HG02759 (cell line): ENCODE measurements around the gene KLF6.

Experiments
- ATAC-seq: cut with Tn5 transposase; IDR thresholded peaks from one replicate; pipeline ENCODE4 v1.9.1; 2021; ENCODE audit warnings: mild to moderate bottlenecking, moderate library complexity; ENCODE audit not compliant: unreplicated experiment

The KLF6 gene

DNA sequence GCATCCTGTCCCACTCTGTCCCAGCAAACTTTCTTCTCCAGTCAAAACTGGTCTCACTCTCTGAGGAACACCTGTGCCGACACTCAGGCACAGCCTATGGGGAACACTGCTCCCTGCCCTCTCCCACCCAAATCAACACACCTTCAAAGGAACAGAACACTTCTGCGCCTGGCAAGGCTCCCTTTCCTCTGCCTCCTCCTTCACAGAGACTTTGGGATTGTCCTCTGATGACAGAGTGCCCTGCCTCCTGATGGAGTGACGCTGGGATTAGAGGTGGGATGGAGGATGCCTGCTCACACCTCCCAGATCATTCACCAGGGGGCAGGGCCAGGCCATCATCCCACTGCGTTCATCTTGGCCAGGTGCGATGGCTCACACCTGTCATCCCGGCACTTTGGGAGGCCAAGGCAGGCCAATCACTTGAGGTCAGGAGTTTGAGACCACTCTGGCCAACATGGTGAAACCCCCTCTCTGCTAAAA, 26.5 kb downstream of the KLF6 start:
- ATAC-seq = no peak

DNA sequence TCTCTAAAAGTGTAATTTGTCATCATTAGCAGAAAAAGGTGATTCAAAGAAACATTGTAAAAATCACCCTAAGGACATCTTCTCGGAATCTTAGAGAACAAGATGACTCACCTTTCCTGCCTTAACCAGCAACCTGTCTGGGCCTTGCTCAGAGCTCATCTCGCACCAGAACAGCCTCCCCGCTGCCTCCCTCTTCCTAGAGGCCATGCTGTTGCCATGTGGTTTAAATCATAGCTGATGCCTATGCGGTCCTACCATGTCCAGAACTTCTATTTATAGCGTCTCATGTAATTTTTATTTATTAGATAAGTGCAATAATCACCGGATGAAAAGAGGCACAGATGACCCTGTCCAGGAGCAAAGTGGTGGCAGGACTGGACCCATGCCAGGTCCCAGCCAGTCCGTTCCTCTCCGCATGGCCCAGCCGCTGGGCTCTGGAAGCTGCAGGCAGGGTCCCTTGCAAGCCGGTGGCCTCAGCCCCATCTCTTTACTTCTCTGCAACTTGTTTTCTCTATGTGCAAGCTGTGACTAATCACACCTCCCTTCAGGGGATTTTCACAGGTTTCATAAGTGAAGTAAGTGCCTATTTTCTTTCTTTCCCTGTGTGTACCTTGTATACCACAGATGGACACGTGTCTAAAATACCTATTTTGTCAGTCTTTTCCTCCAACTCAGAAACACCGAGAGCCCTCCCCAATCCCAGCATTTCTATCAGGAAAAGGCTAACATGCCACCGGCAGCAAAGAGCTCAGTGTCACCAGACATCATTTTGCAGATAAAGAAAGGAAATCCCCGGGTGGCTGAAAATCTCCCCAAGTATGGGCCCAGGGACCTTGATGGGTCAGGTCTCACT, 27.1 kb downstream of the KLF6 start:
- peak; percentile 85 for ATAC-seq

DNA sequence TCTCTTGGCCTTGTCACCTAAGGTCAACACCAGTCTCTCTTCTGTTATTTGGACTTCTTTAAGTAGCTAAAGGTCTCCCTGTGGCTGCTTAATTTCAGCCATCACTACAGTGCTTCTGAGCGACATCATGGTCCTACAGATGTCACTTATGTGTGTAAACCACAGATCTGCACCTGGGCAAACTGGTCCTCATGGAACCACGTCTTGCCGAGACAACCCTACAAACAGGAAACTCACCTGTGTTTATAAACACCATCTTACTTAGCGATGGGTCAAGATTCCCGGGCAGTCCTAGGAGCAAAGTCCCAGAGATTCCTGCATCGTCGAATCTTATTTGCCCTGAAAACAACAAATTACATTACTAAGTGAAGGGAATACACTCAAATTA, 27.8 kb downstream of the KLF6 start:
- ATAC-seq = no peak

DNA sequence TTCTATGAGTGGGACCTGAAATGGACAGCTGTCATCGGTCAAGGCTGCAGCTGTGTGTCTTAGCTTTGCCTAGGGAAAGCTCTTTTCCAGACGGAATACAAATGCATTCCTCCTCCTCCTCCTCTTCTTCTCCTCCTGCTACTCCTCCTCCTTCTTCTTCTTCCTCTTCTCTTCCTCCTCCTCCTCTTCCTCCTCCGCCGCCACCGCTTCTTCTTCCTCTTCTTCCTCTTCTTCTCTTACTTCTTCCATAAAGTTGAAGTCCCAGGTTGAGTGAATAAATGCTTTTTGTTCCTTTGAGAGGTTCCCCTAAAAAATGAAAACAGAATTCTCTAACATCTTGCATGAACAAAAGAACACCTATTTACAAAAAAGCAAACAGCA, 28.7 kb downstream of the KLF6 start:
- ATAC-seq = no peak

DNA sequence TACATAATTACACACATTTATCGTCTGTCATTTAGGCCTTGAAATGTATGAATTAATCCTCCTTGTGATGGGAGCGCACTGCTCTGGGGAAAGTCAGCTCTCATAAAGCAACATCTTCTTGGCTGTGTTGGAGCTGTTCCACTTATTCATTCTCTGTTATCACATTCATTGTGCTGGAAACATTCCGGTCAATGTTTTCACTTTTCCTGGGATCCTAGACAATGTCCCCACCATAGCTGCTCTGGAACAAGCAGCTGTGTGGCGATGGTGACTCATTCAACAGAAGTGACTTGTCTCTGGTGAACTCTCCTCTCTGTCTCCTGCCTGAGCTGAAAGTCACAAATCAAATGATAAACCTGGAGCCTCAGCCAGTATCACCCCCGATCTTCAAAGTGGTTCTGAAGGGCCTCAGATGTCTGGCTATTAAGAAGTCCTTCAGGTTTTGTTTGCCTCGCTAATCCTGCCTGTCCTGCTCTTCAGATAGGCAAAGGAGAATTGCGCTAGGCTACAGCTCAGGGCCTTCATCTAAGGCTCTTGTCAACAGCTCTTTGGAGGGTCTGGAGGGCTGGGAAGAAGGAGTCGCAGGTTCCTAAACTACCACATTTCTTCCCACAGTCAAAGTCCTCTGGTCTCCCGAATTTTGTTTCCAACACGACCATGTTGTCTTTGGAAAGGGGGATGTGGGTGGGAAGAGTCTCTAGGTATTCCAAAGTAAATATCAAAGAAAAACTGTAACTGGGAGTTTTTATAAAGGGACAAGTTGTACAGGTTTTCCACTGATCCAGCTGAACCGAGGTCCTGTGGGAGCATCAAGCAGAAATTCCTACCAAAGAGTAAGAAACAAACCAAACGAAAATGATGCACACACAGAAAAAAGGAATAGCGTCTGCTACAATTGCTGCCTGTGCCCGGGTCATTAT, 29.3 kb downstream of the KLF6 start:
- no peak for ATAC-seq

DNA sequence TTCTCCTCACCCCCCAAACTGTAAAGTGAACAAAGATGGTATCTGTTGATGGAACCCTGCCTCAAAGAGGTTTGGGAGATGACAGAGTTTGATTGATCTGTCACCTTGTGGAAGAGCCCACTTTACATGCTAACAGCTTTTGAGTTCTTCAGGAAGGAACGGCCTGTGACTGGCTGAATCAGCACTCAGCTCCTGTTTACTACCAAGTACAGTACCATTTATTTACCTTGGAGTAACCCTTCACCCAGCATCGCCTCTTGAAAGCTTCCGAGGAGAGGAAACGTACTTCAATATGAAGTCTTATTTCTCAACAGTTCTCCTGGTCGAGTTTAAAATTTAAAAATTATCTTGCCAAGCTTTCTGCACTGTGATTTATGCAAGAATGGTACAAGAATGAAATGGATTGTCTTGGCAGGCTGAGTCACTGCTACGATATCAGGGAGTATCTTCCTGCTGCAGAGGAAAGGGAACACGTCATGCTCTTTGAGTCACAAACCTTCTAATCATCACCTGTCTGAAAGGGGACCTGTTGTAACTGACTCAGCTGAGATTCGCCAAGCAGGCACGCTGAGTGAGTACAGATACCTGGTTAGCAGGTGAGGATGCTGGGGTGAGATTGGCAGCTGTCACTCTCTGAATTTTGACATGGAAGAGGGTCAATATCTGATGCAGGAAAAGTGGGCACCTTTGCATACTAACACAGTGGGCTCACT, 30.1 kb downstream of the KLF6 start:
- ATAC-seq = no peak

DNA sequence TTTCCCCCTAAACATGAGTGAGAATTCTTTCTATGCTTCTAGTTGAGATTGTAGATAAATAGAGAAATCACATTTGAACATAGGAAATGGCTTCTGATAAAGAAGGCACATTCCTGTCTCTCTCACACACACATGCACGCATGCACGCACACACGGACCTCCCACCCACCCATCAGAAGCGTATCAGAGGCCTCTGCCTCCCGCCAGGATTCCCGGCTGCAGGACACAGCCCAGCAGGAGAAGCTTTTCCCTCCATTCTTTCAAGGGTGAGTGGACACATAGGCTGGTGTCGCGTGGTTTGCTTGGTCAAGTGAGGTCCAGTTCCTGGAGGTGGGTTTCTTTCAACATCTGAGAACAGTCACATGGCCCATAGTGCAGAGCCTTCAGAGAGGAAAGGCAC, 34.2 kb downstream of the KLF6 start:
- no peak for ATAC-seq

DNA sequence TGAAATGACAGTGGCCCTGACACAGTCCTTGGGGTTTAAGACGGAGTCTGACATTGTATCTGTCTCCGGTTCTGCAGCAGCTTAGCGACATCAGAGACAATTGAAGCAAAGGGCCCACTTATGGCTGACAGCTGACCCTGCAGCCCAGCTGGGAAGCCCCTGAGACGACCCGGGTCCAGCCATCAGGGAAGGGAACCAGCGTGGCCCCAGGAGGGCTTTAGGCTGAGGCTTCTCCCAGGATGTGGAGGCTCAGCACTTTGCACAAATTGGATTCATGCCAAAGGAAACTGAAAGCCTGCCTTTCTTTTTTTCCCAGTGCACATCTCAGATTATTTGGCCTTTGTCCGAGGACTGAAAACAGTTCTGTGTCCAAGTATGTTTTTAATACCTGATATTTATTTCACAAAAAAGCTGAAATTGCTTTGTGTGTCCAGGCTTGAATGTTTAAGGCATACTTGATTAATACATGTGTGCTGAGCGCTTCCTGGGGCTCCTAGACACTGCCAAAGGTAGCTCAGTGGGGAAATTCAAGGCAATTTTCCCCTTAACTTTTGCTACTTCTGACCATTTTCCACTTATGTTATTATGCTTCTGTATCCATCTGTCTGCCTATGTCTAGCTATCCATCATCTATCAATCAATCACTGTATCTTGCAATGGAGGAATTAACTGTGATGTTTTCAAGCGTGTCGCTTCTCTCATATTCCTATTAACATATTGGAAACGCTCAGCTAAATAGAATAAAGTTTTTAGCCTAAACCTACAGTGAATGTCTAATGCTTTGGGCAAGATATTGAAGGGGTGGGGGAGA, 34.8 kb downstream of the KLF6 start:
- ATAC-seq = no peak

DNA sequence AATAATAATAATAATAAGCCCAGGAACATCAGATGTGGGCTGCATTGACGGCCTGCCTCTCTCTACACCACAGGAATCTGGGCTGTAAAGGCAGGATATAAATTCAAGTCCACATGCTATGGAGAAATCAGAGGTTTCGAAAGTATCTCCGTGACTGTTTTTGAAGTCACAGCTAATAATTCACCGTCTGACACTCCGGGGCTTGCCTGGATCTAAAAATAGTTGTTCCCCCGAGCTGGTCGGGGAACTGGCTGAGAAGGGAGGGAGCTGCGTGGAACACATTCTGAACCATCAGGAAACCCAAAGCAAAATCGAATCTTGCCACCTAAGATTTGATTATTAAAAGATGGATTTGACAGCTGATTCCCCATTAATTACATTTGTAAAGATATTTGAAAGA, 35.4 kb downstream of the KLF6 start:
- ATAC-seq = no peak

DNA sequence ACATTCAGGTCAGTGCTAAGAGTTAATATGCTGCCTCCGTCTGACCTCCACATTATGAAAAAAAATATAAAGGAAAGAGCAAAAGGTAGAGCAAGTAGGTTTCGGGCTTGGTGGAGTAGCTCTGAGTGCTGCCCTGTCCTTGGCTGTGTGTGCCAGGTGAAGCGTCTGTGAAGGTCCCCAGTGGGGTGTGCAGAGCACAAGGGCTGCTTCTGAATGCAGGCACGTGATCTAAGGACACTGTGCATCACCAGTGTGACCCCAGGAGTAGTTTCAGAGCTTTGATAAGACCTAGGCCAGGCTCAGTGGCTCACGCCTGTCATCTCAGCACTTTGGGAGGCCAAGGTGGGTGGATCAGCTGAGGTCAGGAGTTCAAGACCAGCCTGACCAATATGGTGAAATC, 36.0 kb downstream of the KLF6 start:
- no peak for ATAC-seq

DNA sequence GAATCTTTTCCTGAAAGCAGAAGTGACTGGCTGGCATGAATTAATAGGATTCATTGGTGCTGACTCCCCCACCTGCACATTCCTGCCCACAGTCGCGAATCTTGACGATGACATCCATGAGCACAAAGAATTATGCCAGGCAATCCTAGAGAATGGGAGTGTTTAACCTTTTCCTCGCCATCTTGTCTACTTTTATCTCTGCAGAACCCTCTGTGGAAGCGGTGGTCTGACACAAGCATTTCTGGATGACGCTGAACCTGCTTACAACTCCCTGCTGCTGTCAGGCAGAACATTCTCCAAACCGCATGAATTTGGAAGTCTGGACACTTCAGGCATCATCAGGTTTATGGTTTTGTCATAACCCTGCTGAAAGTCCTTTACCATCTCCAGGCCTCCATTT, 36.5 kb downstream of the KLF6 start:
- ATAC-seq = no peak

DNA sequence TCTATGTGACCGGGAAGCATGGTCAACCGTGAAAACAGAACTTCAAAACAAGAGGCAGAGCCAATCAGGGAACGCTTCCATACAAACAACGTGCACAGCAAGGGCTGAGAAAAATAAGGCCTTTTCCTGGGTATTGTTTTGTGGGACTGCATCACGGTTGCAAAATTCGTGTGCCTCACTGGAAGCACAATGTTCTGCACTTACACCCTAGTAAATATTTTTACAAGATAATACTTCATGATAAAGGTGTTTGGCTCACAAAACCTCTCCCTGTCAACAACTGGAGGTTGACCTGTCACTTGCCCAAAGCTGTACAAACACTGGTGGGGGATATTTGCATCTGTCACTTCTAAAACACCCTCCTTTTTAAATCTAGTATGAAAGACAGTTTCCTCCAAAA, 37.0 kb downstream of the KLF6 start:
- no peak for ATAC-seq

DNA sequence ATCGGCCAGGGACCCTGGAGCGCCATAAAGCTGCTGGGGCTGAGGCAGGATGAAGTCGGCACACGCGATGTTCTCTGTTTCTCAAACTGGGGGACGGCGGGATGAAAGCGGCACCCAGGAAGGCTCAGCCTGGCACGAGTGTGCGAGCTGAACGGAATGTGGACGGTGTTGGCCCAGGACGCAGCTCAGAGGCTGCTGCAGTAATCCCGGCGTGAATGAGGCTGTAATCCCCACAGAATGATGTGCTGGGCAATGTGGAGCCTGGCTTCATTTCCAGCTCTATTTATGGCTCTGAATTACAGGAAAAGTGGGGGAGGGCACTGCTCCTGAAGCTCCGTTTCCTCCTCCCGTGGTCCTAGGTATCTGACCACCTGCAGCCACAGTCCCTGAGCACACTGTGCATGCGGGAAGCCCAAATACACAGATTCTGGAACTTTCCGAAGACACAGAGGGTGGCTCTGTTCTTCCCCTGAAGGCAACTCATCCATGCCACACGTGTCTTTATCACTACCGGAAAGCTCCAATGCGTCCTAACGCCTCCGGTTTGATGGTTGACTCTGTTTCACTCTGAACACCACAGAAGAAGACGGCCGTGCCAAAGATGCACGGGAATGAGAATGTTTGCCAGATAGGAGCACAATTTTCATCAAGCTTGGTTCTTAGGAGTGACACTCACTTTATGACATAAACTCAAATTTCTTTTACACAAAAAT, 37.6 kb downstream of the KLF6 start:
- ATAC-seq = no peak

DNA sequence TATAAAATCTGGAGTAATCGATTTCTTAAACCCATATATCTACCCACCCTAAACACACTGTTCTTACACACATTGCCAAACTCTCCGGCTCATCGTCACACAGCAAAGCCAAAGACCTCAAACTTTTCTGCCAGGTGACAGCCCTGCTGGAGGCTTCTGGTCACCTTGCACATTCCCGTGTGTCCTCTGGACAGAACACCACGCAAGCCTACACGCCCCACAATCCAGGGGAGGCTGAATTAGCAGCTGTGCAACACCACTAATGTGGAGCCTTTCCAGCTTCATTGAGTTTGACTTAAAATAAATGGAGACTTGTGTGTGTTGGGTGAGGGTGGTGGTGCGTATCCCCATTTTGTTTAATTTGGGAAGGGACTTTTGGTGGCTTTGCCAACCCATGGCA, 38.4 kb downstream of the KLF6 start:
- no peak for ATAC-seq

DNA sequence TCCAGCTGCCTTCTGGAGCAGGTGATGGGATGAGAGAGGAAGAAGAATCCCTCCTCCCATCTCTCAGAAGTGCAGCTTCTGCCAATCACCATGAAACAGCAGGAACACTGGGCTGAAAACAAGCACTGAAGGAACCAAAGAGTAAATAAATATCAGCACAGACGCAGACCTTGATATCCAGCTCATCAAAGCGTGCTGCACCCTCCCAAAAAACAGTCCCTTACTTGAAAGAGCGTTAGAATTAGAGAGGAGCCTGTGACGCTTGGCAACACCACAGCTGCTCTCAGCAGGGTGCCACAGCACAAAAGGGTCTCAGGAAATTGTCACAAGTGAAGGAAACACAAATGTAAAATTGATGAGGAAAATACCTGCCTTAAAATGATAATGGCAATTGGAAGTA, 39.5 kb downstream of the KLF6 start:
- ATAC-seq = no peak

DNA sequence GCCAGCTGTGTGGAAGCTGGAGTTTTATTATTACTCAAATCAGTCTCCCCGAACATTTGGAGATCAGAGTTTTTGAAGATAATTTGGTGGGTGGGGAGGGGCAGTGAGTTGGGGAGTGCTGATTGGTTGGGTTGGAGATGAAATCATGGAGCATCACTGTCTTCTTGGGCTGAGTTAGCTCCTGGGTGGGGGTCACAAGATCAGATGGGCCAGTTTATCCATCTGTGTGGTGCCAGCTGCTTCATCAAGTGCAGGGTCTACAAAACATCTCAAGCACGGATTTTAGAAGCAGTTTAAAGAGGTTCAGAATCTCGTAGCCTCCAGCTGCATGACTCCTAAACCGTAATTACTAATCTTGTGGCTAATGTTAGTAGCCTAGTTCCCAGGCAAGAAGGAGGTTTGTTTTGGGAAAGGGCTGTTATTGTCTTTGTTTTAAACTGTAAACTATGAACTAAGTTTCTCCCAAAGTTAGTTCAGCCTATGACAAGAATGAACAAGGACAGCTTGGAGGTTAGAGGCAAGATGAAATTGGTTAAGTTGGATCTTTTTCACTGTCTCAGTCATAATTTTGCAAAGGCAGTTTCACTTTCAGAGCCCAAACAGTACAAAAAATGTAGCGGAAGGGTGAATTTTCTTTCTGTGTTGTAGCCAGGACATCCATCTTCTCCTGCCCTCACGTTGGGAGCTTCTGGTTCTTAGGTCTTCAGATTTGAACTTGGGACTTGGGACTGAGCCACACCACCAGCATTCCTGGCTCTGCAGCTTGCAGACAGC, 43.1 kb downstream of the KLF6 start:
- no peak for ATAC-seq

DNA sequence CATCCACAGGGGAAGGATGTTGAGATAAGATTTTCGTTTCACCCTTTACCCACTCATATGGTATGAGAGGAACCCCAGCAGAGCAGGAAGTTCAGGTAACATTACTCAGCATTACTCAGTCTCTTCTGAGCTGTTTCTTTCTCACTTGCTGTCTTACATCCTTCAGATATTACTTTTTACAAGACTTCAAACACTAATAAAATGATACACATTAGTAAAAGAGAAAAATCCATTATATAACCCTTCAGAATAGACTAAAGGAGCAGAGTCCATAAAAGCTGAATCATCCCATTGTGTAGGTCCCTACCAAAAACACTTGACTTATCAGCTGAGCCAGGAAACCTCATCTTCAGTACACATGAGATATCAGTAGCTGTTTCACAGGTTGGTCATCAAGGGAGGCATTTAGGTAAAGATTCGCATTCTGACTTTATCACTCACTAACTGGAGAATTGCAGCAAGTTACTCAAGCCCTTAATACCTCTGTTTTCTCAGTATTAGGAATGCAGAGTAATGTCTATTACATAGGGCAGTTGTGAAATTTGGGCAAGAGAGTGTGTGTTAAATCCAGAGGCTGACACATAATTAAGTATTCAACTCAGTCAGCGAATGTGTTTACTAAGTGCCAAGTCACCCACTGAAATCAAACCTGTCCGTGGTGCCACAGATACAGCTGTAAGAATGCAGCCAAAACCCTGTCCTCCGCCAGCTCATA, 44.7 kb downstream of the KLF6 start:
- ATAC-seq = peak; percentile 64

DNA sequence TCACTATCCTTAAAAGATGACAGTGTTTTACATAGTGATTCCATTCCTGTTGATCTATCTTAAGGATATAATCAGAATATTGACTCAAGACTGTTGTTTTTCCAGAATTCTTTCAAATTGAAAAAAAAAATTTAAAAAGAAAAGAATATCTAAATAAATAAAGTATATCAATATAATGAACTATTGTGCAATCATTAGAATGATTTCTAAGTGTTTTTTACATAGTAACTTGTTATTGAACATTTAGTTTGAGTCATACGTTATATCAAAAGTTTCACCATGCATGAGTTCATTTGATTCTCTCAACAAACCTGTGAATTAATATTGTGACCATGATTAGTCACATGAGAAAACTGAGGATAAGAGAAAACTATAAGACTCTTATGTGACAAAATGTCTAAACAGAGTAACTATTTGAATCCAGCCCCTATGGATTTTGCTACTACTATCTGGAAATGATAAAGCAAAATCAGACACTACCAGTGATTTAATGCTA, 46.1 kb downstream of the KLF6 start:
- no peak for ATAC-seq
